Heart right ventricle (tissue), 16 donors: Measurements from ENCODE around the gene CDIPT. TPM values are rescaled to one million over a fixed set of nuclear protein-coding genes. Genes with fewer than 3 reads are reported as not detected.
"Not testable (repeated sequence)": the region's sequence is repeated elsewhere in the genome, so short reads cannot be mapped to it uniquely, and the experiment has no call there.

Experiments used
- ATAC-seq, 8 donors: fragments of 200-7000 bp; cut with Tn5 transposase; one replicate each; pipeline ENCODE4 v1.9.1; 2020; ENCODE audit warnings: mild to moderate bottlenecking in 8 of 8, moderate library complexity in 8 of 8, moderate number of reproducible peaks in 1 of 8
- DNase-seq, 2 donors: peaks; one replicate each; pipeline ENCODE4 v3.0.0-alpha.2; 2020
- H3K27ac ChIP-seq, 10 donors: fragments of 200-600 bp; sonication (generic) in 2 of 10; one replicate each; pipeline versions ENCODE4 v1.5.0 to v1.8.0; 2020 to 2022; ENCODE audit warnings: mild to moderate bottlenecking in 3 of 10
- H3K27me3 ChIP-seq, 7 donors: fragments of 200-600 bp; one replicate each; pipeline ENCODE4 v1.8.0; 2021 to 2022; ENCODE audit warnings: mild to moderate bottlenecking in 2 of 7
- H3K36me3 ChIP-seq, 9 donors: fragments of 200-600 bp; sonication (generic) in 1 of 9; one replicate each; pipeline versions ENCODE4 v1.5.0 to v1.8.0; 2020 to 2022; ENCODE audit warnings: mild to moderate bottlenecking in 2 of 9
- H3K4me1 ChIP-seq, 9 donors: fragments of 200-600 bp; sonication (generic) in 1 of 9; one replicate each; pipeline versions ENCODE4 v1.5.0 to v1.8.0; 2020 to 2022; ENCODE audit warnings: mild to moderate bottlenecking in 4 of 9
- H3K4me3 ChIP-seq, 10 donors: fragments of 200-600 bp; sonication (generic) in 2 of 10; one replicate each; pipeline versions ENCODE4 v1.5.0 to v1.8.0; 2020 to 2022; ENCODE audit warnings: mild to moderate bottlenecking in 7 of 10, moderate library complexity in 2 of 10
- H3K9me3 ChIP-seq, 11 donors: fragments of 200-600 bp in 10 of 11; sonication (generic) in 2 of 11; one replicate each; pipeline versions ENCODE4 v1.5.0 to v1.8.0; 2013 to 2022; ENCODE audit warnings: mild to moderate bottlenecking in 2 of 11, control low read depth in 1 of 11, moderate library complexity in 1 of 11
- WGBS, 2 donors: extraction: QIAGEN DNeasy Blood & Tissue Kit; methylation state at CpG; one replicate each; pipeline ENCODE4 v1.1.7; 2013; ENCODE audit warnings: inconsistent platforms in 1 of 2; 5-methylcytosine and 5-hydroxymethylcytosine counted together
- intact Hi-C, 10 donors: fragments of 100-400 bp; cut with DNase I; formaldehyde crosslinking; loops; one replicate each; pipeline versions ENCODE4 v1.11.1 to v1.14.2; 2022
- polyA plus RNA-seq, 2 donors: library from polyadenylated mRNA; stranded (reverse); fragments of 200-250 nt; gene quantifications; one replicate each; pipeline ENCODE4 v1.2.3, GENCODE V29; 2013
- total RNA-seq, 10 donors: library from RNA; stranded (reverse); fragmentation: NEBNext Ultra II Directional in 3 of 10; extraction: Animal tissue kit (Norgen Biotek cat#: 25700) in 3 of 10; gene quantifications; one replicate each; pipeline versions ENCODE4 v1.2.1 to v1.2.4, GENCODE V29; 2021 to 2023
- TF ChIP-seq, protein P1 (sequence below), 9 donors: fragments of 200-600 bp; sonication (generic) in 2 of 9; IDR thresholded peaks; one replicate each; pipeline versions ENCODE4 v1.5.0 to v1.8.0; 2021 to 2022; ENCODE audit warnings: antibody characterized with exemption in 9 of 9, mild to moderate bottlenecking in 5 of 9, moderate library complexity in 1 of 9
- donor health status: Arrhythmogenic right ventricular cardiomyopathy.
- donor health status: ischemic (EF 13 %, LVEDD 7.1; RV severe dilation, severe dysfunction).
- donor health status: healthy with polysubstance abuse.
- donor health status: DM: no; HTN: yes; CAD: no.
- donor health status: DM: no; HTN: no; CAD: no.
- donor health status: ischemic (EF 25% LVEDD 6.9; RV normal size, moderate dysfunction).
- donor health status: ischemic (EF 25% LVEDD 5.7; RV mildly dilated, moderate dysfunction).
- donor health status: healthy.
- donor health status: DM: yes; HTN: yes; CAD: no.
- donor health status: Ischemic cardiomyopathy.
- donor health status: ischemic (EF 35%, LVEDD 5.7; RV mildly dilated, moderate dysfunction).
- donor health status: nonischemic (EF 11% LVEDD 7.7; RV severe dilation, severe dysfunction).
- donor health status: DM: yes; HTN: yes; CAD: no.
- donor health status: PGD.
- donor health status: ischemic (EF 29% LVEDD 5.4; RV normal size, mild dysfunction).
- donor health status: nonischemic (EF 23%, LVEDD 6.1; RV moderate dilation, normal function).

Gene CDIPT
- total and polyA plus RNA-seq, 12 donors = 55.1 to 99.6 (median 72.7) TPM

GRCh38 chr16:29894352-29894751 is 31.3 kb upstream of the CDIPT start:
- intact Hi-C loops = no loop called here
- TF ChIP-seq, protein P1, sequence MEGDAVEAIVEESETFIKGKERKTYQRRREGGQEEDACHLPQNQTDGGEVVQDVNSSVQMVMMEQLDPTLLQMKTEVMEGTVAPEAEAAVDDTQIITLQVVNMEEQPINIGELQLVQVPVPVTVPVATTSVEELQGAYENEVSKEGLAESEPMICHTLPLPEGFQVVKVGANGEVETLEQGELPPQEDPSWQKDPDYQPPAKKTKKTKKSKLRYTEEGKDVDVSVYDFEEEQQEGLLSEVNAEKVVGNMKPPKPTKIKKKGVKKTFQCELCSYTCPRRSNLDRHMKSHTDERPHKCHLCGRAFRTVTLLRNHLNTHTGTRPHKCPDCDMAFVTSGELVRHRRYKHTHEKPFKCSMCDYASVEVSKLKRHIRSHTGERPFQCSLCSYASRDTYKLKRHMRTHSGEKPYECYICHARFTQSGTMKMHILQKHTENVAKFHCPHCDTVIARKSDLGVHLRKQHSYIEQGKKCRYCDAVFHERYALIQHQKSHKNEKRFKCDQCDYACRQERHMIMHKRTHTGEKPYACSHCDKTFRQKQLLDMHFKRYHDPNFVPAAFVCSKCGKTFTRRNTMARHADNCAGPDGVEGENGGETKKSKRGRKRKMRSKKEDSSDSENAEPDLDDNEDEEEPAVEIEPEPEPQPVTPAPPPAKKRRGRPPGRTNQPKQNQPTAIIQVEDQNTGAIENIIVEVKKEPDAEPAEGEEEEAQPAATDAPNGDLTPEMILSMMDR (IDR thresholded peaks at IDR 0.05) = no peak
- H3K27ac ChIP-seq = no peak overlapping the region
- no peak overlapping the region for H3K4me3 ChIP-seq
- WGBS, 2 donors = 69 to 79% methylated on average over 4 of the region's 4 CpGs
- peaks cover 6 to 40% (median 30%) of the 10 kb centered on the region in 7 donors for H3K27me3 ChIP-seq
- H3K9me3 ChIP-seq = no peaks in the 10 kb centered on the region
- ATAC-seq = no peak
- peaks cover 0 to 8% (median under 1%) of the 10 kb centered on the region in 9 donors for H3K4me1 ChIP-seq
- no peak for DNase-seq
- H3K36me3 ChIP-seq = no peaks in the 10 kb centered on the region

GRCh38 chr16:29893553-29893952 is 30.5 kb upstream of the CDIPT start:
- 92 to 95% methylated on average over 3 of the region's 3 CpGs for WGBS, 2 donors
- Histone ChIP-seq H3K27ac (no peak overlapping the region), H3K9me3 (no peaks in the 10 kb centered on the region), H3K4me3 (no peak overlapping the region), H3K27me3 (peaks cover 3 to 32% (median 22%) of the 10 kb centered on the region in 7 donors), H3K36me3 (no peaks in the 10 kb centered on the region), H3K4me1 (peaks cover 0 to under 1% (median 0%) of the 10 kb centered on the region in 9 donors)
- TF ChIP-seq, protein P1 (IDR thresholded peaks at IDR 0.05) = no peak
- DNase-seq (no peak), ATAC-seq (no peak)
- intact Hi-C loops = no loop called here

DNA sequence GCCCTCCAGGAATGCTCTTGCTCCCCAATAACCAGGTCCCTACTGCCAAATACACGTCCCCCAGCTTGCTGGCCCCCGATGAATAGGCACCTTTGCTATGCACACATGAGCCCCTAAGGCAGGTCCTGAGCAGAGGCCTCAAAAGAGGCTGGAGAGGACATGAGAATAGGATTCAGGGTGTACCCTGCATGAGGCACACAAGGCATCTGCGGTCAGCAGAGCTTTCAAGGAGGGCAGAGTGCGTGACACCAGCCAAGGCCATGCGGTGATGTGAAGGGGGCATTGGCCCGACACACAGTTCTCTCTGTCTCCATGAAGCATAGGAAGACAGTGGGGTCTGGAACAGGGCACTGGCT is 29.4 kb upstream of the CDIPT start:
- Histone ChIP-seq H3K27ac (no peak overlapping the region), H3K4me1 (no peaks in the 10 kb centered on the region), H3K9me3 (no peaks in the 10 kb centered on the region), H3K36me3 (no peaks in the 10 kb centered on the region), H3K4me3 (no peak overlapping the region), H3K27me3 (peaks cover 0 to 21% (median 13%) of the 10 kb centered on the region in 7 donors)
- no peak for ATAC-seq
- TF ChIP-seq, protein P1 (IDR thresholded peaks at IDR 0.05) = no peak
- DNase-seq = no peak
- intact Hi-C loops = no loop called here
- WGBS, 2 donors = 85 to 90% methylated on average over 6 of the region's 6 CpGs

- H3K4me3 ChIP-seq = no peak overlapping the region
- H3K9me3 ChIP-seq = no peaks in the 10 kb centered on the region
- no peaks in the 10 kb centered on the region for H3K36me3 ChIP-seq
- no peak for ATAC-seq
- no peaks in the 10 kb centered on the region for H3K4me1 ChIP-seq
- no peak for DNase-seq
- 72 to 73% methylated on average over 10 of the region's 10 CpGs for WGBS, 2 donors
- intact Hi-C loops = no loop called here
- H3K27ac ChIP-seq = no peak overlapping the region
- peaks cover 0 to 14% (median 8%) of the 10 kb centered on the region in 7 donors for H3K27me3 ChIP-seq
- TF ChIP-seq, protein P1 (IDR thresholded peaks at IDR 0.05) = no peak
Observed at GRCh38 chr16:29891525-29892457, 28.8 kb upstream of the CDIPT start.

- H3K36me3 ChIP-seq, intact Hi-C loops, H3K9me3 ChIP-seq, H3K27ac ChIP-seq, H3K4me3 ChIP-seq, ATAC-seq, DNase-seq, H3K27me3 ChIP-seq, H3K4me1 ChIP-seq: not testable (repeated sequence)
- WGBS, 2 donors = 98 to 100% methylated on average over 3 of the region's 3 CpGs
Observed at GRCh38 chr16:29889372-29889771, 26.3 kb upstream of the CDIPT start.
